Adrenal gland (tissue), 12 donors: Measurements from ENCODE around the gene TSPAN10. TPM values are rescaled to one million over a fixed set of nuclear protein-coding genes. Genes with fewer than 3 reads are reported as not detected.
A peak's percentile ranks its signal among the peaks of the same experiment; 100 is the strongest.

Experiments
- DNase-seq, 7 donors: peaks; one replicate each; pipeline ENCODE4 v3.0.0-alpha.2; 2019 to 2020
- H3K27ac ChIP-seq, 5 donors: fragments of 200-600 bp; sonication (generic) in 4 of 5; 1 replicate in 3 of 5; 2 replicates in 2 of 5; pipeline versions ENCODE4 v1.5.1 to v1.8.0; 2016 to 2020; ENCODE audit warnings: mild to moderate bottlenecking in 1 of 5
- H3K27me3 ChIP-seq: fragments of 200-600 bp; 2 replicates; pipeline ENCODE4 v1.8.0; 2021
- H3K36me3 ChIP-seq, 2 donors: fragments of 200-600 bp; replicated peaks in 1 of 2; 1 replicate in 1 of 2; 2 replicates in 1 of 2; pipeline versions ENCODE4 v1.5.1 to v1.8.0; 2018 to 2022
- H3K4me1 ChIP-seq, 2 donors: fragments of 200-600 bp; replicated peaks in 1 of 2; 1 replicate in 1 of 2; 2 replicates in 1 of 2; pipeline versions ENCODE4 v1.5.1 to v1.8.0; 2018 to 2021
- H3K4me3 ChIP-seq, 4 donors: fragments of 200-600 bp; sonication (generic) in 3 of 4; one replicate each; pipeline ENCODE4 v1.5.1; 2016 to 2018
- H3K9me3 ChIP-seq, 3 donors: fragments of 200-600 bp; sonication (generic) in 1 of 3; replicated peaks in 1 of 3; 1 replicate in 2 of 3; 2 replicates in 1 of 3; pipeline versions ENCODE4 v1.5.1 to v1.8.0; 2016 to 2021
- POLR2A ChIP-seq, 2 donors: fragments of 450-650 bp; IDR thresholded peaks; one replicate each; pipeline ENCODE4 v1.6.1; 2017; ENCODE audit warnings: antibody characterized with exemption in 2 of 2, mild to moderate bottlenecking in 2 of 2, moderate library complexity in 1 of 2
- WGBS, 4 donors: extraction: QIAGEN DNeasy Blood & Tissue Kit in 2 of 4; methylation state at CpG; one replicate each; pipeline versions ENCODE4 v1.1.5 to v1.1.7; 2013 to 2017; 5-methylcytosine and 5-hydroxymethylcytosine counted together
- intact Hi-C, 2 donors: fragments of 100-400 bp; cut with DNase I; formaldehyde crosslinking; loops; one replicate each; pipeline versions ENCODE4 v1.14.1 to v1.15.0; 2022 to 2023
- polyA plus RNA-seq, 3 donors: library from polyadenylated mRNA; stranded (reverse); fragments of 200-250 nt in 2 of 3; fragments of 350-450 nt in 1 of 3; fragmentation: Illumina TruSeq in 1 of 3; extraction: RNeasy Lipid Tissue Mini Kit (QIAGEN cat#74804) in 1 of 3; gene quantifications; one replicate each; pipeline ENCODE4 v1.2.3, GENCODE V29; 2013 to 2014
- total RNA-seq, 9 donors: library from RNA; depleted of rRNA in 4 of 9; stranded (reverse); fragments of >200 nt in 4 of 9; fragments of 120-200 nt in 1 of 9; fragmentation: NEBNext Ultra II Directional in 1 of 9; extraction: Animal tissue kit (Norgen Biotek cat#: 25700) in 1 of 9; gene quantifications; one replicate each; pipeline versions ENCODE4 v1.1.0 to v1.2.4, GENCODE V29; 2013 to 2023
- TF ChIP-seq, protein P1 (sequence below), 6 experiments: fragments of 450-650 bp in 4 of 6; fragments of 200-600 bp in 2 of 6; sonication (generic) in 1 of 6; IDR thresholded peaks; 1 replicate in 5 of 6; 2 replicates in 1 of 6; pipeline versions ENCODE4 v1.5.1 to v1.8.0; 2016 to 2021; ENCODE audit warnings: antibody characterized with exemption in 6 of 6, mild to moderate bottlenecking in 2 of 6, moderate library complexity in 1 of 6
- donor health status: healthy with polysubstance abuse.
- donor health status: Bipolar disorder and iron deficiency.
- donor health status: DM: yes; HTN: yes; CAD: no.
- donor health status: DM: no; HTN: no; CAD: no.
- donor health status: DM: no; HTN: no; CAD: no.
- donor health status: DM: yes; HTN: yes; CAD: no.

The TSPAN10 gene
- total and polyA plus RNA-seq, 12 donors, result 0.18 to 5.9 (median 2.1) TPM

DNA sequence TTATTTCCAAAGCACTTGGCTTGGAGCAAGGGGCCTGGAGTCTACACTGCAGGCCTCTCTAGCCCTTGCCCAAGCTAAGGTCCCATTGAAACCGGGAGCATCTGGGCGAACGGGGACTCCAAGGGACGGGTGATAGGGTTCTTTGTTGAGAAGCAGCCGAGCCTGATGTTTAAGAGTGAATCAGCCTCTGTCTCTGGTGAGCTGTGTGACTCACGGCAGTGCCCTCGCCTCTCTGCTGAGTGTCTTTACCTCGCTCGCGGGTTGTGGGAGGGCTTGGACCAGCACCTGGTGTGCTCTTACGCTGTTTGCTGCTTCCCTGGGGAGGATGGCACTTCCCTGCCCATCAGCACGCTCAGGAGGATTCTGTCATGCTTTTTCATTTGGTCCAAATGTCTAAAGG is 48.1 kb downstream of the TSPAN10 start:
- peak in 5 of 7 donors; percentile 62 to 72 (median 69) for DNase-seq
- H3K27me3 ChIP-seq, result no peaks in the 10 kb centered on the region
- H3K36me3 ChIP-seq, result peaks cover 0 to 47% of the 10 kb centered on the region in 2 donors
- H3K4me1 ChIP-seq, result peaks cover 18 to 29% of the 10 kb centered on the region in 2 donors
- H3K4me3 ChIP-seq, result peak overlapping the region in 2 of 4 donors; percentile 73 to 94
- TF ChIP-seq, protein P1, sequence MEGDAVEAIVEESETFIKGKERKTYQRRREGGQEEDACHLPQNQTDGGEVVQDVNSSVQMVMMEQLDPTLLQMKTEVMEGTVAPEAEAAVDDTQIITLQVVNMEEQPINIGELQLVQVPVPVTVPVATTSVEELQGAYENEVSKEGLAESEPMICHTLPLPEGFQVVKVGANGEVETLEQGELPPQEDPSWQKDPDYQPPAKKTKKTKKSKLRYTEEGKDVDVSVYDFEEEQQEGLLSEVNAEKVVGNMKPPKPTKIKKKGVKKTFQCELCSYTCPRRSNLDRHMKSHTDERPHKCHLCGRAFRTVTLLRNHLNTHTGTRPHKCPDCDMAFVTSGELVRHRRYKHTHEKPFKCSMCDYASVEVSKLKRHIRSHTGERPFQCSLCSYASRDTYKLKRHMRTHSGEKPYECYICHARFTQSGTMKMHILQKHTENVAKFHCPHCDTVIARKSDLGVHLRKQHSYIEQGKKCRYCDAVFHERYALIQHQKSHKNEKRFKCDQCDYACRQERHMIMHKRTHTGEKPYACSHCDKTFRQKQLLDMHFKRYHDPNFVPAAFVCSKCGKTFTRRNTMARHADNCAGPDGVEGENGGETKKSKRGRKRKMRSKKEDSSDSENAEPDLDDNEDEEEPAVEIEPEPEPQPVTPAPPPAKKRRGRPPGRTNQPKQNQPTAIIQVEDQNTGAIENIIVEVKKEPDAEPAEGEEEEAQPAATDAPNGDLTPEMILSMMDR (IDR thresholded peaks at IDR 0.05), result no peak
- TF ChIP-seq POLR2A (IDR thresholded peaks at IDR 0.05), result peak in 1 of 2 donors; percentile 51
- 40 to 50% (median 46%) methylated on average over 5 to 12 of the region's 12 CpGs for WGBS, 4 donors
- intact Hi-C loops, result no loop called here
- H3K9me3 ChIP-seq, result no peaks in the 10 kb centered on the region
- H3K27ac ChIP-seq, result peak overlapping the region in 4 of 5 donors; percentile 81 to 95 (median 88)

GRCh38 chr17:81686614-81687013 is 49.6 kb downstream of the TSPAN10 start:
- Histone ChIP-seq H3K4me1 (peaks cover 18 to 29% of the 10 kb centered on the region in 2 donors), H3K27me3 (no peaks in the 10 kb centered on the region), H3K4me3 (no peak overlapping the region), H3K36me3 (peaks cover 0 to 62% of the 10 kb centered on the region in 2 donors), H3K27ac (no peak overlapping the region), H3K9me3 (no peaks in the 10 kb centered on the region)
- WGBS, 4 donors, result 82 to 91% (median 89%) methylated on average over 11 to 20 of the region's 20 CpGs
- TF ChIP-seq, protein P1 (IDR thresholded peaks at IDR 0.05), result no peak
- no peak for TF ChIP-seq POLR2A (IDR thresholded peaks at IDR 0.05)
- no peak for DNase-seq
- intact Hi-C loops, result no loop called here

DNA sequence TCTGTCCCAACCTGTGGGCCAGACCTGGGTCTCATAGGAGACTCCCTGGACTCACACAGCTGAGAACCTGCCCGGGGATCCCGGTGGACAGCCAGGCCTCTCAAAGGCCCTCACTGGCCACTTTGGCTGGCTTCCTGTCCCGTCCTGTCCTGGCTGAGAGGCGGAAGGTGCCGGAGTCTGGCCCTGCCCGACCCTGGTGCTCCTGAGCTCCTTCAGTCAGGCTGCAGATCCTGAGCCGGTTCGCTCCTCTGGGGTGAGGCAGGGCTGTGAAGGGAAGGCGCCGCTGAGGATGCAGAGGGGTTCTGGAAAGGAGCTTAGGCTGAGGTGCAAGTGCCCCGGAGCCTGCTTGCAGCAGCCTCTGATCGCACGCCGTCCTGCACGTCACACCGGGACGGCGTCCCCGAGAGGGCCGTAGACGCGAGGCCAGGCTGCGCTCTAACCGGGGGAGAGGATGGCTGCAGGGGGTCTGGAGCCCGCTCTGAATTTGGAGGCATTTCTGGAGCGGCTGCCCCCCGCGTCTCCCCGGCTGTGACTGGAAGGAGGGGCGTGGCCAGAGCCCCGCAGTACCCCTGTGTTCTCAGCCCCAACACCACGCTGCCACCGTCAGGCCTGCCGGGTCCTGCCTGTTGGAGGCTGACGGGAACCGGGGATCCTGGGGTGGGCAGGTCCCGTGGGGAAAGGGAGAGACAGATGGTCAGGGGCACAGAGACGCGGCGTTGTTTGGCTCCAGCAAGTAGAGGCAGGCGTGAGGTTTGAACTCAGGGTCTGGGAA is 51.0 kb downstream of the TSPAN10 start:
- Histone ChIP-seq H3K9me3 (no peaks in the 10 kb centered on the region), H3K36me3 (peaks cover 0 to 75% of the 10 kb centered on the region in 2 donors), H3K27ac (no peak overlapping the region), H3K4me3 (no peak overlapping the region), H3K4me1 (peaks cover 13 to 19% of the 10 kb centered on the region in 2 donors), H3K27me3 (no peaks in the 10 kb centered on the region)
- no peak for TF ChIP-seq POLR2A (IDR thresholded peaks at IDR 0.05)
- TF ChIP-seq, protein P1 (IDR thresholded peaks at IDR 0.05), result no peak
- 90 to 93% (median 91%) methylated on average over 27 to 41 of the region's 41 CpGs for WGBS, 4 donors
- intact Hi-C loops, result no loop called here
- no peak for DNase-seq

DNA sequence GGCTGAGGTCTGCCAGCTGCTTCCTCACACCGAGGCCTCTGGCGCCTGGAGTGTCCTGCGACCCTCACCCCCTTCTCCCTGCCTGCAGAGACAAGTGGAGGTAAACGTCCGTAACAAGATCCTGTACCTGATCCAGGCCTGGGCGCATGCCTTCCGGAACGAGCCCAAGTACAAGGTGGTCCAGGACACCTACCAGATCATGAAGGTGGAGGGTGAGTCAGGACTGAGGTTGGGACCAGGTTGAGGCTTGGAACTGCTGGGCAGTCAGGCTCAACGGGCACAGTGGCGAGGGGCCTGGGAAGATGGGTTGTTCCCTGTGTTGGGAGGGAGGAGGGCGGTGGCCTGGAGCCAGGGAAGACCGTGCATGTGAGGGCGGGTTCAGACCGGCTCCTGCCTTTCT is 51.6 kb downstream of the TSPAN10 start:
- Histone ChIP-seq H3K4me3 (no peak overlapping the region), H3K27me3 (no peaks in the 10 kb centered on the region), H3K27ac (no peak overlapping the region), H3K9me3 (no peaks in the 10 kb centered on the region), H3K4me1 (peaks cover 12 to 18% of the 10 kb centered on the region in 2 donors), H3K36me3 (peaks cover 0 to 82% of the 10 kb centered on the region in 2 donors)
- no peak for TF ChIP-seq POLR2A (IDR thresholded peaks at IDR 0.05)
- TF ChIP-seq, protein P1 (IDR thresholded peaks at IDR 0.05), result no peak
- no peak for DNase-seq
- WGBS, 4 donors, result 88 to 96% (median 91%) methylated on average over 10 to 14 of the region's 14 CpGs
- intact Hi-C loops, result no loop called here
